T follicular helper cell (primary cell): ENCODE measurements around the gene BMP8B.

ENCODE experiments used
- DNase-seq: peaks from one replicate; pipeline ENCODE4 v3.0.0-alpha.2; 2020; ENCODE audit warnings: low read depth

Gene BMP8B

GRCh38 chr1:39759436-39759726, 29.3 kb downstream of the BMP8B start:
- no peak for DNase-seq

GRCh38 chr1:39758556-39759435, 29.9 kb downstream of the BMP8B start:
- DNase-seq, result no peak

GRCh38 chr1:39757501-39757900, 31.2 kb downstream of the BMP8B start:
- no peak for DNase-seq

GRCh38 chr1:39755965-39756659, 32.6 kb downstream of the BMP8B start:
- no peak for DNase-seq

- DNase-seq, result no peak
These were observed 33.7 kb downstream of the BMP8B start for GRCh38 chr1:39754906-39755504.

- no peak for DNase-seq
These were observed 34.6 kb downstream of the BMP8B start for GRCh38 chr1:39754026-39754570.

- DNase-seq, result no peak
These were observed 35.3 kb downstream of the BMP8B start for GRCh38 chr1:39753132-39754025.

- no peak for DNase-seq
These were observed 36.0 kb downstream of the BMP8B start for GRCh38 chr1:39752703-39753102.

- DNase-seq, result no peak
These were observed 37.1 kb downstream of the BMP8B start for GRCh38 chr1:39751595-39751994.

GRCh38 chr1:39745016-39745670, 43.5 kb downstream of the BMP8B start:
- no peak for DNase-seq

GRCh38 chr1:39738622-39739366, 49.9 kb downstream of the BMP8B start, which contains the start of gene PPIE:
PPIE (plus strand) TSS chr1:39738882; CDS start chr1:39738901, 19 bp downstream.
- DNase-seq, result peak; percentile 84

- DNase-seq, result no peak
These were observed 51.0 kb downstream of the BMP8B start for GRCh38 chr1:39737546-39738169.

- no peak for DNase-seq
These were observed 52.9 kb downstream of the BMP8B start for GRCh38 chr1:39735731-39736130.

GRCh38 chr1:39733161-39733560, 55.5 kb downstream of the BMP8B start:
- DNase-seq, result no peak

- no peak for DNase-seq
These were observed 55.9 kb downstream of the BMP8B start for GRCh38 chr1:39732730-39733129.

GRCh38 chr1:39729842-39730241, 58.8 kb downstream of the BMP8B start:
- no peak for DNase-seq

- no peak for DNase-seq
These were observed 59.6 kb downstream of the BMP8B start for GRCh38 chr1:39729030-39729429.

- DNase-seq, result no peak
These were observed 60.7 kb downstream of the BMP8B start for GRCh38 chr1:39727932-39728317.

- no peak for DNase-seq
These were observed 61.3 kb downstream of the BMP8B start for GRCh38 chr1:39727221-39727931.
